ENCODE measurements around the gene NEU1.

DNA sequence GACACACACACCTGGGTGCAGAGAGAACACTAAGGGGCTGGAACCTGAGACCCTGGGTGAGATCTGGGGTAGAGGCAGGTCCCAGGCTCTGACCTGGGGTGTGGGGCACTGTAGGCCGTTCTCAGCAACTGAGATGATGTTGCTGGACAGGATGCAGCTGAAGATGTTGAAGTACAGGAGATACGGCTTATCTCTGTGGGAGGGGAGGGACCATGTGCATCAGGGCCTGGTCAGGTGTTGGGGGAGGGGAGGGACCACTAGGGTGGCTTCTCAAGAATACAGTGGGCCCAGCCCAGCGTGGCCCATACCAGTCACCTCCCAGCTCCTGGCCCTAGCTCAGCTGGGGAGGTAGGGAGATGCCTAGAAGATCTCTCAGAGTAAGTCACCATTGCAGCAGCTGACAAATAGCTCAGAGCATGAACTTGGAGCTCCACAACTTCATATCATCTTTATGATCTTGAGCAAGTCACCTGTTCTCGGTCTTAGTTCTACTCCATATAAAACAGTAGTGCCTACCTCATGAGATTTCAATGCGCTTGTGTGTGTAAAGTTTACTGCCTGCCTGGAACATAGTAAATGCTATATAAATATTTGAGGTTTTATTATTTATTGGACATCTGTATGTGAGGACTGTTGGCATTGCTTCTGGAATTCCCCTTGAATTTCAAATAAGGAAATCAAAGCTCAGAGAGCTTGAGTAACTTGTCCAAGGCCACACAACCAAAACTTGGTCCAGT is 12.4 kb upstream of the NEU1 start:
- TF ChIP-seq CTCF (IDR thresholded peaks at IDR 0.05) (no peak), POLR2A (IDR thresholded peaks at IDR 0.05) (no peak), EP300 (IDR thresholded peaks at IDR 0.05) (no peak), POLR2AphosphoS5 (IDR thresholded peaks at IDR 0.05) (no peak)
